ENCODE data around the gene BCL11B.

GRCh38 chr14:99183311-99183710 lies 88.7 kb downstream of the BCL11B start:
- TF ChIP-seq CTCF (IDR thresholded peaks at IDR 0.05) (no peak), POLR2A (IDR thresholded peaks at IDR 0.05) (no peak)

All from Peyer's patch (tissue), 4 donors.